Measurements from ENCODE around the gene ZBTB46.

The ZBTB46 gene

GRCh38 chr20:63775096-63775978 lies 55.7 kb downstream of the ZBTB46 start:
- DNase-seq = peak; percentile 29
- no peaks in the 10 kb centered on the region for H3K9me3 ChIP-seq (ENCODE audit: severe bottlenecking)
- no peaks in the 10 kb centered on the region for H3K36me3 ChIP-seq
- no peaks in the 10 kb centered on the region for H3K27me3 ChIP-seq (ENCODE audit: insufficient read depth, low read depth, severe bottlenecking)
- no peak overlapping the region for H3K4me3 ChIP-seq (ENCODE audit: low read depth, low read length)
- H3K27ac ChIP-seq = no peak overlapping the region
- TF ChIP-seq, protein P1, sequence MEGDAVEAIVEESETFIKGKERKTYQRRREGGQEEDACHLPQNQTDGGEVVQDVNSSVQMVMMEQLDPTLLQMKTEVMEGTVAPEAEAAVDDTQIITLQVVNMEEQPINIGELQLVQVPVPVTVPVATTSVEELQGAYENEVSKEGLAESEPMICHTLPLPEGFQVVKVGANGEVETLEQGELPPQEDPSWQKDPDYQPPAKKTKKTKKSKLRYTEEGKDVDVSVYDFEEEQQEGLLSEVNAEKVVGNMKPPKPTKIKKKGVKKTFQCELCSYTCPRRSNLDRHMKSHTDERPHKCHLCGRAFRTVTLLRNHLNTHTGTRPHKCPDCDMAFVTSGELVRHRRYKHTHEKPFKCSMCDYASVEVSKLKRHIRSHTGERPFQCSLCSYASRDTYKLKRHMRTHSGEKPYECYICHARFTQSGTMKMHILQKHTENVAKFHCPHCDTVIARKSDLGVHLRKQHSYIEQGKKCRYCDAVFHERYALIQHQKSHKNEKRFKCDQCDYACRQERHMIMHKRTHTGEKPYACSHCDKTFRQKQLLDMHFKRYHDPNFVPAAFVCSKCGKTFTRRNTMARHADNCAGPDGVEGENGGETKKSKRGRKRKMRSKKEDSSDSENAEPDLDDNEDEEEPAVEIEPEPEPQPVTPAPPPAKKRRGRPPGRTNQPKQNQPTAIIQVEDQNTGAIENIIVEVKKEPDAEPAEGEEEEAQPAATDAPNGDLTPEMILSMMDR (IDR thresholded peaks at IDR 0.05; ENCODE audit: low read depth, low read length) = peak; percentile 65

DNA sequence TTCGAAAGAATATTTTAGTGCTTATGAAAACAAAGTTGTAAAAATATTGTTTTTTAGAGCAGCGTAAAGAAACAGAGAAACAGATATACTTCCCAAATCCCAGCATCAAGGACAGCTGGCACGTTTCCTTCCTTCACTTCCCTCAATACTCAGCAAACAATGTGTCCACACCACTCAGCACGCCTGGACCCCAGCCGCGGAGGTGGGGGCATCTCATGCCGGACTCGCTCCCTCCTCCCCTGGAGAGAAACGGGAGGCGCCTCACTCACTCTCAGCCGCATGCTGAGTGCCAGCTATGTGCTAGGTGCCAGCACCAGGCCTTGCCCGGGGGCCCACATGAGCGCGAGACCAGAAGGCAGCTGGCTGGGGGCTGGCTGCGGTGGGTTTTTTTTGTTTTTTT lies 56.8 kb downstream of the ZBTB46 start:
- H3K27me3 ChIP-seq (ENCODE audit: insufficient read depth, low read depth, severe bottlenecking) = no peaks in the 10 kb centered on the region
- H3K36me3 ChIP-seq = no peaks in the 10 kb centered on the region
- TF ChIP-seq, protein P1 (IDR thresholded peaks at IDR 0.05; ENCODE audit: low read depth, low read length) = no peak
- no peak overlapping the region for H3K4me3 ChIP-seq (ENCODE audit: low read depth, low read length)
- no peak for DNase-seq
- no peaks in the 10 kb centered on the region for H3K9me3 ChIP-seq (ENCODE audit: severe bottlenecking)
- no peak overlapping the region for H3K27ac ChIP-seq

GRCh38 chr20:63773571-63774241 lies 57.4 kb downstream of the ZBTB46 start:
- Histone ChIP-seq H3K36me3 (no peaks in the 10 kb centered on the region), H3K9me3 (ENCODE audit: severe bottlenecking) (no peaks in the 10 kb centered on the region), H3K27ac (no peak overlapping the region), H3K27me3 (ENCODE audit: insufficient read depth, low read depth, severe bottlenecking) (no peaks in the 10 kb centered on the region), H3K4me3 (ENCODE audit: low read depth, low read length) (no peak overlapping the region)
- TF ChIP-seq, protein P1 (IDR thresholded peaks at IDR 0.05; ENCODE audit: low read depth, low read length) = no peak
- DNase-seq = no peak

GRCh38 chr20:63772781-63773518 lies 58.1 kb downstream of the ZBTB46 start:
- Histone ChIP-seq H3K27me3 (ENCODE audit: insufficient read depth, low read depth, severe bottlenecking) (no peaks in the 10 kb centered on the region), H3K27ac (no peak overlapping the region), H3K4me3 (ENCODE audit: low read depth, low read length) (no peak overlapping the region), H3K36me3 (no peaks in the 10 kb centered on the region), H3K9me3 (ENCODE audit: severe bottlenecking) (no peaks in the 10 kb centered on the region)
- DNase-seq = no peak
- TF ChIP-seq, protein P1 (IDR thresholded peaks at IDR 0.05; ENCODE audit: low read depth, low read length) = no peak

DNA sequence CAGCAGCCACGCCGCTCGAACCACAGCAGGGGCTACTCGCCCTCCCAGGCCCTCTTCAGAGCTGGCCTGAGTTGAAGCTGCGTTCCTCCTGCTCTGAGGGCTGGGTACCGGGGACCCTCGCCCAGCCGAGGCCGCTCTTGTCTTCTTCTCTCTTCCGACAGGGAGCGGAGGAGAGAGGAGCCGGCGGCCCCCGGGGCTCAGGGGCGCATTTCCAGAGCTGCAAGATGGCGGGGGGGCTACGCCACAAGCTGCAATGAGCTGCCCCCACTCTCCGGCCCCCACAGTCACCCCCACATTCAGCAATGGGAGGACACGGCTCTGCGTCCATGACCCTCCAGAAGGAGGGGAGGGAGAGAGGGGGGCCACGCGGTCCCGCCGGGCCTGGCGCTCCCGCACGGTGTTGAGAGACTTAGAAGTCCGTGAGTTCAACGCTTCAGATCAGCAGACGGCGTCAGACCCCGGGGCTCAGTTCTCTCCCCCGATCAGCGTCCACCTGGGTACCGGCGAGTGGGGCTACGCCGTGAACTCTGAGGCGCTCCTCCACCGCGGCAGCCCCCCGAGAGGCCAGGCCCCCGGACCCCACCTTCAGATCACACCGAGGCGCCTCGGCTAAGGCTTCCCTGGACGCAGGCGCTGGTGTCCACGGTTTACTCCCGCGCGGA lies 59.9 kb downstream of the ZBTB46 start:
- H3K9me3 ChIP-seq (ENCODE audit: severe bottlenecking) = no peaks in the 10 kb centered on the region
- no peak for DNase-seq
- no peaks in the 10 kb centered on the region for H3K27me3 ChIP-seq (ENCODE audit: insufficient read depth, low read depth, severe bottlenecking)
- no peak overlapping the region for H3K27ac ChIP-seq
- no peak overlapping the region for H3K4me3 ChIP-seq (ENCODE audit: low read depth, low read length)
- no peaks in the 10 kb centered on the region for H3K36me3 ChIP-seq
- TF ChIP-seq, protein P1 (IDR thresholded peaks at IDR 0.05; ENCODE audit: low read depth, low read length) = no peak

Data from WERI-Rb-1 (cell line).